ENCODE results near the gene HINT3.
A peak's percentile ranks its signal among the peaks of the same experiment; 100 is the strongest.
"Not testable (repeated sequence)": the region's sequence is repeated elsewhere in the genome, so short reads cannot be mapped to it uniquely, and the experiment has no call there.

Gene HINT3

GRCh38 chr6:125956506-125957390 lies at the start of gene HINT3:
Gene HINT3, plus strand, starts transcription at chr6:125956770. Its CDS starts 208 bp downstream, at chr6:125956978.
- DNase-seq: peak; percentile 98

GRCh38 chr6:125910527-125910926 lies 46.0 kb upstream of the HINT3 start:
- no peak for DNase-seq

DNA sequence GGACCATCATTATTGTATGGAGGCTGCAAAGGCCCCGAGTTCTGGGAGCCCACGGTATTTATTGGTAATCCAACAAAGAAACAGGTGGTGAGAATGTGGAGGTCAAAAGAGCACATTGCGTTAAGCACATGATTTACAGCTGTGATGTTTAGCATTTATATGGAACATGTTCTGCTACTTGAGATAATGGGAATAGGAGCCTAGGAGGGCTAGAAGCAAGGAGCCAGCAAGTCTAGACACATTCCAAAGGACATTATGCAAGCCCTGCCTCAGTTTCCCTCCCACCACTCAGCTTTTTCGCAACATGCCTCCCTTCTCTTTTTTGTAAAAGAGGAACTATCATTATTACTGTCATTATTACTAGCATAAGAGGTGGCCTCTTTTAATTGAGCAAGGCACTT lies 45.5 kb upstream of the HINT3 start:
- DNase-seq: not testable (repeated sequence)

GRCh38 chr6:125912430-125912829 lies 44.1 kb upstream of the HINT3 start:
- not testable (repeated sequence) for DNase-seq

- DNase-seq: no peak
Measured at GRCh38 chr6:125913145-125913544, 43.4 kb upstream of the HINT3 start.

- DNase-seq: no peak
Measured at GRCh38 chr6:125913864-125914351, 42.7 kb upstream of the HINT3 start.

- no peak for DNase-seq
Measured at GRCh38 chr6:125918230-125918629, 38.3 kb upstream of the HINT3 start.

- DNase-seq: peak; percentile 60
Measured at GRCh38 chr6:125918681-125919566, 37.6 kb upstream of the HINT3 start.

DNA sequence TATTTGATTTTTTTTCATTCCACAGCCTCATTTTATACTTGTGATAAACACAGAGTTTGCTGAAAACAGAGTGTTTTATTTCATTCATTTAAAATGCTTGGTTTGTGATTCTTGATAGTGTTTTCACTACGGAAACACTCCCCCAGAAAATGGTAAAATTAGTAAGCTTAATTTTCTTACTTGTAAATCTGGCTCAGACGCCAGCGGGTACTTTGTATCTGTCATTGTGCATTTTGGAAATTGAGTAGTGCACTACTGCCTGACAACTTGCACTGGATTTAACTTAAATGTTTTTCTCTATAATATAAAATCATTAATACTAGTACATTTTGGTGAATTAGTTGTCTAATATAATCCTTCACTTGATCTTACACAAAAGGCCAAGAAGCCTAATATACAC lies 37.0 kb upstream of the HINT3 start:
- DNase-seq: no peak

GRCh38 chr6:125922322-125922860 lies 34.2 kb upstream of the HINT3 start:
- no peak for DNase-seq

- DNase-seq: peak; percentile 64
Measured at GRCh38 chr6:125923366-125923877, 33.1 kb upstream of the HINT3 start.

- DNase-seq: peak; percentile 81
Measured at GRCh38 chr6:125924169-125924568, 32.4 kb upstream of the HINT3 start.

- DNase-seq: no peak
Measured at GRCh38 chr6:125924697-125925358, 31.7 kb upstream of the HINT3 start.

DNA sequence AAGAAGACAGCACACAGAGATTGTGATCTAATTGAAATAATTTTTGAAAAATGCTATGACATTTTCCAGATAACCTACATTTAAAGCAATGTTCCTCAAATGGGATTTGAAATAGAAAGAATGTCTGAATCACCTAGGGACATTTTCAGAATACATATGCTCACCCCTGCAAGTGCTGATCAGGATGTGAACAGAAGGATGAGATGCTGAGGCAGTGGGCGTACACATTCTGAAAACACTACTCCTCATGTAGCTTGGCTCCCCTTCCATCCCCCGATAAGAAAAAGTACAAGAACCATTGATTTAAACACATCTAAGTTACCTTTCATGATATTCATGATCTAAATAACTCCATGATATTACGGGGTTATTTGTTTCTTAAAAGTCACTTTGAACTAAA lies 29.9 kb upstream of the HINT3 start:
- no peak for DNase-seq

DNA sequence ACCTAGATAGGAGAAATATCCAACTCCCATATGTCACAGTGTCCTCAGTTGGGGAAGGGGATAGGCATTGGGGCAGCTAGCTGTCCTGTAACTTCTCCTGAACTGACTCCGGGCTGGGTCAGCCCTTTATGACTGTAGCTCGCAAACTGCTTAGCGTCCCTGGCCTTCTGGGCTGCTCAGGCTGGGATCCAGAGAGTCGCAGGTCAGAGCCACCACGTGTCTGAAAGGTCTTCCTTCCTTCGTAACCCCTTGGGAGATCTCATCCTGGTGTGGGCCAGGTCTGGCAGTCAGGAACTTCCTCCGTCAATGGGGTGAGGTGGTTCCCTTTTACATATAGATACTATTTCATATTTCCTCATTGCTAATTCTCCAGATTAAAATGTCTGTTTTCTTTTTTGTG lies 28.8 kb upstream of the HINT3 start:
- no peak for DNase-seq

DNA sequence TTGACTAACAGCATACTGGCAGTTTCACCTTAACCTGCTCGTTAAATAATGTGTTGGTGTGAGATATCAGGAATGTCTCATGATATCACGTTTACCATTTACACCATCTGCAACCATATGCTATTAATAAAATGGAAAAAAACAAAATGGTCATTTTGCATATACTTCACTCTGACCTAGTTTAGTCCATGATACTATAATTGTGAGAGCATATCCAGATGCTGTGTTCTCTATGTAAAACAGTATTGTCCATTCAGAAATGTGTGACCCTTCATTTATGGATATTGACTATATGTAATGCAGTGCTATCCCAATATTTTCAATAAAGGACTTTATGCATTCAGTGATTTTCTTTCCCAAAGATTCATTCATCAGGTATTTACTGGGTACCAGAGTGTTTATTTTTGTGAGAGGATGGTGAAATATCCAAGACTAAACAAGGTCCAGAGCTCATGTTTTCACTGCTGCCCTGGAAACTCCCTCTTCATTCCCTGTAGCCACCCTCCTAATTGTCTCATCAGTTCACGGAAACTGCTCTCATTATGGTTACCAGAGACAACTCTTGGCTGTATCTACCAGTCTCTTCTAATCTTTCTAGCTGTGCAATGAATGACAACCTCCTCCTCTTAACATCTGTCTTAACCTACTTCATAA lies 25.7 kb upstream of the HINT3 start:
- DNase-seq: peak; percentile 16

- no peak for DNase-seq
Measured at GRCh38 chr6:125931733-125932450, 24.7 kb upstream of the HINT3 start.

- no peak for DNase-seq
Measured at GRCh38 chr6:125932451-125932795, 24.1 kb upstream of the HINT3 start.

DNA sequence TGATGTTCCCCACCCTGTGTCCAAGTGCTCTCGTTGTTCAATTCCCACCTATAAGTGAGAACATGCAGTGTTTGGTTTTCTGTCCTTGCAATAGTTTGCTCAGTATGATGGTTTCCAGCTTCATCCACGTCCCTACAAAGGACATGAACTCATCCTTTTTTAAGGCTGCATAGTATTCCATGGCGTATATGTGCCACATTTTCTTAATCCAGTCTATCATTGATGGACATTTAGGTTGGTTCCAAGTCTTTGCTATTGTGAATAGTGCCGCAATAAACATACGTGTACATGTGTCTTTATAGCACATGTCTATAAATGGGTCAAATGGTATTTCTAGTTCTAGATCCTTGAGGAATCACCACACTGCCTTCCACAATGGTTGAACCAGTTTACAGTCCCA lies 21.1 kb upstream of the HINT3 start:
- DNase-seq: not testable (repeated sequence)

DNA sequence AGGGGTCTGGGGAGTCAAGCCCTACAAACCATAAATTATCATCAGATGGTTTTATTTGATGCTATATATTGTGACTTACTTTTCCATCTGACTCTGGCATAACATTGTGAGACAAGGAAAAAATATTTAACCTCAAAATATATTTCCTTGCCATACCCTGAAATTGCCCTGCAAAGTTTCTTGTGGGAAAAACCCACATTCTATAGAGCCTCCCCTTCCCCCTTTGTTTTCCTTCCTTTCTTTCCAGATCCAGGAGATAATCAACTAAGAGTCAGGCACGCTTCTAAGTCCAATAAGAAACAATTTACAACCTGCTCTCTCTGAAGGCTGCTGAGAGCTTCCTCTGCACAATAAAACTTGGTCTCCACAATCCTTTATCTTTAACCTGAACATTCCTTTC lies 17.5 kb upstream of the HINT3 start:
- no peak for DNase-seq

GRCh38 chr6:125939791-125940190 lies 16.8 kb upstream of the HINT3 start:
- no peak for DNase-seq

Measured in hematopoietic multipotent progenitor cell treated with erythropoietin and hydrocortisone succinate and interleukin-3 and kit ligand, for 8 days (in vitro differentiated cells).